Tibial nerve (tissue), 4 donors: Measurements from ENCODE around the gene SRSF3.

Source experiments
- CTCF ChIP-seq, 5 experiments: fragments of 200-600 bp in 3 of 5; fragments of 450-650 bp in 2 of 5; sonication (generic) in 3 of 5; IDR thresholded peaks; one replicate each; pipeline ENCODE4 v1.5.1; 2016 to 2019; ENCODE audit warnings: antibody characterized with exemption in 5 of 5, mild to moderate bottlenecking in 3 of 5, moderate library complexity in 2 of 5
- EP300 ChIP-seq, 2 donors: sonication (generic); formaldehyde crosslinking; IDR thresholded peaks; one replicate each; pipeline ENCODE4 v1.6.1; 2017; ENCODE audit warnings: antibody characterized with exemption in 2 of 2, mild to moderate bottlenecking in 1 of 2
- POLR2A ChIP-seq, 2 donors: fragments of 450-650 bp; IDR thresholded peaks; one replicate each; pipeline ENCODE4 v1.6.1; 2017; ENCODE audit warnings: antibody characterized with exemption in 2 of 2, mild to moderate bottlenecking in 2 of 2, moderate library complexity in 2 of 2

DNA sequence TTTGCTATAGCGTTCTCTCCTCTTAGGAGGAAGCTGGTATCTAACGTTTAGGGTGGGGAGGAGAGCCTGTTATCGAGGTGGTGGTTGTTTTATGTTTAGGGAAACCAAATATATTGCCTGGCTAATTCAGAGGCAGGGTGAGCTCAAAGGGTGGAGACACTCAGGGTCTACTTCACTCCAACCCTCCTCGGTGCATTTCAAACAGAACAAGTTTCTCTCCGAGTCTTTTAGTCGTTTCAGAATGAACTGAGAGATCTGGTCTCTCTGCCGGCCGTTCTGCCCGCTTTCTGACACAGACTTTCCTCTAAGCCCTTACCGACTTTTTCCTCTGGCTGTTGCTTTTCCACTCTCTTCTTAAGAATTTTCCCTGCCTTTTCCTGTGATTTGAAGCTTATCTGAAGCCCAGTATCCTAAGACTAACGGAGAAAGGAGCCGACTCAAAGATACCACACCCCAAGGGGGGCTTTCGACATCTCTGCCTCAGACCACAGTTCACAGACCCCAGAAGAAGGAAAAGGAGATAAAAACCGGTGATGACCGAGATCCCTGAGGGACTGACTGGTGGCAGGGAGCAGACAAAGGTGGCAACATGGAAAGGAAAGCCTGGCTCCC lies 47.7 kb upstream of the SRSF3 start:
- TF ChIP-seq CTCF (IDR thresholded peaks at IDR 0.05) (no peak), POLR2A (IDR thresholded peaks at IDR 0.05) (peak in 1 of 2 donors; percentile 8), EP300 (IDR thresholded peaks at IDR 0.05) (no peak)
